ENCODE results near the gene HCAR2. TPM values are rescaled to one million over a fixed set of nuclear protein-coding genes. Genes with fewer than 3 reads are reported as not detected.
"Not testable (repeated sequence)": the region's sequence is repeated elsewhere in the genome, so short reads cannot be mapped to it uniquely, and the experiment has no call there.

Gene HCAR2
- total RNA-seq, 1 donor from 2014 or later: not detected

- no peak overlapping the region for H3K27ac Mint-ChIP-seq (ENCODE audit: unreplicated experiment)
- H3K27me3 Mint-ChIP-seq (ENCODE audit: low read depth): no peaks in the 10 kb centered on the region
- DNase-seq (ENCODE audit: low read depth, low spot score): no peak
- H3K9me3 Mint-ChIP-seq: peaks cover 2% of the 10 kb centered on the region
- no peak overlapping the region for H3K4me3 Mint-ChIP-seq
- no peaks in the 10 kb centered on the region for H3K36me3 Mint-ChIP-seq (ENCODE audit: low read depth)
- H3K4me1 Mint-ChIP-seq: peaks cover 4% of the 10 kb centered on the region
- TF ChIP-seq CTCF (conservative IDR thresholded peaks at IDR 0.05): no peak
These were observed 19.2 kb upstream of the HCAR2 start for GRCh38 chr12:122722387-122722786.

GRCh38 chr12:122721057-122721545 is 17.9 kb upstream of the HCAR2 start:
- Mint-ChIP-seq H3K36me3 (ENCODE audit: low read depth) (no peaks in the 10 kb centered on the region), H3K9me3 (peaks cover 2% of the 10 kb centered on the region), H3K4me1 (peaks cover 4% of the 10 kb centered on the region), H3K27me3 (ENCODE audit: low read depth) (no peaks in the 10 kb centered on the region), H3K27ac (ENCODE audit: unreplicated experiment) (no peak overlapping the region), H3K4me3 (no peak overlapping the region)
- no peak for DNase-seq (ENCODE audit: low read depth, low spot score)
- TF ChIP-seq CTCF (conservative IDR thresholded peaks at IDR 0.05): no peak

- H3K9me3 Mint-ChIP-seq; H3K27ac Mint-ChIP-seq (ENCODE audit: unreplicated experiment); H3K27me3 Mint-ChIP-seq (ENCODE audit: low read depth); H3K36me3 Mint-ChIP-seq (ENCODE audit: low read depth); H3K4me1 Mint-ChIP-seq; H3K4me3 Mint-ChIP-seq; DNase-seq (ENCODE audit: low read depth, low spot score): not testable (repeated sequence)
These were observed 13.5 kb upstream of the HCAR2 start, which contains the start of gene HCAR3 for GRCh38 chr12:122716658-122717057. TSS of gene HCAR3 (minus strand) at chr12:122716811. CDS start at chr12:122716737, 74 bp downstream.

- not testable (repeated sequence) for H3K4me1 Mint-ChIP-seq; H3K36me3 Mint-ChIP-seq (ENCODE audit: low read depth); H3K27me3 Mint-ChIP-seq (ENCODE audit: low read depth); DNase-seq (ENCODE audit: low read depth, low spot score); H3K27ac Mint-ChIP-seq (ENCODE audit: unreplicated experiment); H3K9me3 Mint-ChIP-seq; H3K4me3 Mint-ChIP-seq
These were observed 12.1 kb upstream of the HCAR2 start for GRCh38 chr12:122715211-122715610.

- not testable (repeated sequence) for H3K27me3 Mint-ChIP-seq (ENCODE audit: low read depth); H3K27ac Mint-ChIP-seq (ENCODE audit: unreplicated experiment); H3K4me3 Mint-ChIP-seq; H3K4me1 Mint-ChIP-seq; DNase-seq (ENCODE audit: low read depth, low spot score); H3K36me3 Mint-ChIP-seq (ENCODE audit: low read depth); H3K9me3 Mint-ChIP-seq
These were observed 10.5 kb upstream of the HCAR2 start for GRCh38 chr12:122713491-122714188.

- not testable (repeated sequence) for H3K4me1 Mint-ChIP-seq; H3K9me3 Mint-ChIP-seq; H3K4me3 Mint-ChIP-seq; H3K27ac Mint-ChIP-seq (ENCODE audit: unreplicated experiment); H3K36me3 Mint-ChIP-seq (ENCODE audit: low read depth); DNase-seq (ENCODE audit: low read depth, low spot score); H3K27me3 Mint-ChIP-seq (ENCODE audit: low read depth)
These were observed 8.1 kb upstream of the HCAR2 start for GRCh38 chr12:122711266-122711665.

- not testable (repeated sequence) for H3K36me3 Mint-ChIP-seq (ENCODE audit: low read depth); H3K4me3 Mint-ChIP-seq; DNase-seq (ENCODE audit: low read depth, low spot score); H3K9me3 Mint-ChIP-seq; H3K27ac Mint-ChIP-seq (ENCODE audit: unreplicated experiment); H3K27me3 Mint-ChIP-seq (ENCODE audit: low read depth); H3K4me1 Mint-ChIP-seq
These were observed 7.2 kb upstream of the HCAR2 start for GRCh38 chr12:122710341-122710740.

- H3K4me1 Mint-ChIP-seq; H3K27me3 Mint-ChIP-seq (ENCODE audit: low read depth); H3K9me3 Mint-ChIP-seq; H3K27ac Mint-ChIP-seq (ENCODE audit: unreplicated experiment); H3K4me3 Mint-ChIP-seq; H3K36me3 Mint-ChIP-seq (ENCODE audit: low read depth); DNase-seq (ENCODE audit: low read depth, low spot score): not testable (repeated sequence)
These were observed 6.1 kb upstream of the HCAR2 start for GRCh38 chr12:122709287-122709686.

GRCh38 chr12:122703841-122704240 is 684 bp upstream of the HCAR2 start:
- not testable (repeated sequence) for H3K27ac Mint-ChIP-seq (ENCODE audit: unreplicated experiment); H3K27me3 Mint-ChIP-seq (ENCODE audit: low read depth); H3K9me3 Mint-ChIP-seq; H3K4me1 Mint-ChIP-seq; H3K4me3 Mint-ChIP-seq; DNase-seq (ENCODE audit: low read depth, low spot score); H3K36me3 Mint-ChIP-seq (ENCODE audit: low read depth)

- not testable (repeated sequence) for H3K4me3 Mint-ChIP-seq; H3K9me3 Mint-ChIP-seq; H3K4me1 Mint-ChIP-seq; H3K36me3 Mint-ChIP-seq (ENCODE audit: low read depth); H3K27ac Mint-ChIP-seq (ENCODE audit: unreplicated experiment); H3K27me3 Mint-ChIP-seq (ENCODE audit: low read depth); DNase-seq (ENCODE audit: low read depth, low spot score)
These were observed 1.7 kb downstream of the HCAR2 start for GRCh38 chr12:122701481-122701880.

GRCh38 chr12:122700038-122700710 is 3.0 kb downstream of the HCAR2 start:
- H3K9me3 Mint-ChIP-seq; DNase-seq (ENCODE audit: low read depth, low spot score); H3K4me3 Mint-ChIP-seq; H3K36me3 Mint-ChIP-seq (ENCODE audit: low read depth); H3K27ac Mint-ChIP-seq (ENCODE audit: unreplicated experiment); H3K27me3 Mint-ChIP-seq (ENCODE audit: low read depth); H3K4me1 Mint-ChIP-seq: not testable (repeated sequence)

- not testable (repeated sequence) for H3K4me3 Mint-ChIP-seq; H3K36me3 Mint-ChIP-seq (ENCODE audit: low read depth); H3K4me1 Mint-ChIP-seq; H3K9me3 Mint-ChIP-seq; H3K27ac Mint-ChIP-seq (ENCODE audit: unreplicated experiment); DNase-seq (ENCODE audit: low read depth, low spot score); H3K27me3 Mint-ChIP-seq (ENCODE audit: low read depth)
These were observed 6.2 kb downstream of the HCAR2 start for GRCh38 chr12:122696922-122697321.

Measured in neural crest cell (in vitro differentiated cells).